ENCODE results near the gene PPP3CA. TPM values are rescaled to one million over a fixed set of nuclear protein-coding genes. Genes with fewer than 3 reads are reported as not detected.

PPP3CA gene
- total RNA-seq, 4 donors from 2014 or later, result 28.7 to 51.7 (median 39.0) TPM

- Histone ChIP-seq H3K36me3 (no peaks in the 10 kb centered on the region), H3K9me3 (no peaks in the 10 kb centered on the region), H3K27ac (no peak overlapping the region), H3K27me3 (no peaks in the 10 kb centered on the region), H3K4me3 (no peak overlapping the region), H3K4me1 (no peaks in the 10 kb centered on the region)
- TF ChIP-seq POLR2AphosphoS5 (IDR thresholded peaks at IDR 0.05) (no peak), EP300 (IDR thresholded peaks at IDR 0.05) (no peak), POLR2A (IDR thresholded peaks at IDR 0.05) (no peak), CTCF (IDR thresholded peaks at IDR 0.05) (no peak)
- 48% methylated on average over 1 of the region's 1 CpG for WGBS
- DNase-seq (ENCODE audit: low spot score in 2 of 2), result no peak
Measured at GRCh38 chr4:100983426-100983825, 363.9 kb downstream of the PPP3CA start.

- TF ChIP-seq CTCF (IDR thresholded peaks at IDR 0.05), result no peak
- no peak for TF ChIP-seq EP300 (IDR thresholded peaks at IDR 0.05)
- no peak for TF ChIP-seq POLR2A (IDR thresholded peaks at IDR 0.05)
- no peak for TF ChIP-seq POLR2AphosphoS5 (IDR thresholded peaks at IDR 0.05)
- DNase-seq (ENCODE audit: low spot score in 2 of 2), result no peak
- peaks cover 6% of the 10 kb centered on the region for H3K4me1 ChIP-seq
- H3K4me3 ChIP-seq, result no peak overlapping the region
- 81% methylated on average over 3 of the region's 3 CpGs for WGBS
- H3K36me3 ChIP-seq, result no peaks in the 10 kb centered on the region
- H3K27me3 ChIP-seq, result no peaks in the 10 kb centered on the region
- no peak overlapping the region for H3K27ac ChIP-seq
- no peaks in the 10 kb centered on the region for H3K9me3 ChIP-seq
Measured at GRCh38 chr4:100982345-100982744, 365.0 kb downstream of the PPP3CA start.

- H3K27me3 ChIP-seq, result no peaks in the 10 kb centered on the region
- no peaks in the 10 kb centered on the region for H3K36me3 ChIP-seq
- no peaks in the 10 kb centered on the region for H3K9me3 ChIP-seq
- H3K4me1 ChIP-seq, result peaks cover 13% of the 10 kb centered on the region
- no peak for DNase-seq (ENCODE audit: low spot score in 2 of 2)
- H3K27ac ChIP-seq, result no peak overlapping the region
- TF ChIP-seq POLR2A (IDR thresholded peaks at IDR 0.05) (no peak), EP300 (IDR thresholded peaks at IDR 0.05) (no peak), POLR2AphosphoS5 (IDR thresholded peaks at IDR 0.05) (no peak), CTCF (IDR thresholded peaks at IDR 0.05) (no peak)
- H3K4me3 ChIP-seq, result no peak overlapping the region
- WGBS, result 74% methylated on average over 5 of the region's 5 CpGs
Measured at GRCh38 chr4:100981447-100982204, 365.7 kb downstream of the PPP3CA start.

- TF ChIP-seq EP300 (IDR thresholded peaks at IDR 0.05) (no peak), POLR2AphosphoS5 (IDR thresholded peaks at IDR 0.05) (no peak), POLR2A (IDR thresholded peaks at IDR 0.05) (no peak), CTCF (IDR thresholded peaks at IDR 0.05) (no peak)
- 53% methylated on average over 4 of the region's 4 CpGs for WGBS
Measured at GRCh38 chr4:100979736-100980135, 367.6 kb downstream of the PPP3CA start.

GRCh38 chr4:100977746-100978397 lies 369.5 kb downstream of the PPP3CA start:
- WGBS, result 45% methylated on average over 3 of the region's 3 CpGs
- no peak for DNase-seq (ENCODE audit: low spot score in 2 of 2)
- Histone ChIP-seq H3K27ac (no peak overlapping the region), H3K9me3 (no peaks in the 10 kb centered on the region), H3K4me3 (no peak overlapping the region), H3K27me3 (no peaks in the 10 kb centered on the region), H3K4me1 (peaks cover 13% of the 10 kb centered on the region), H3K36me3 (no peaks in the 10 kb centered on the region)
- no peak for TF ChIP-seq CTCF (IDR thresholded peaks at IDR 0.05)
- no peak for TF ChIP-seq POLR2A (IDR thresholded peaks at IDR 0.05)
- peak in 1 of 3 donors; percentile 33 for TF ChIP-seq POLR2AphosphoS5 (IDR thresholded peaks at IDR 0.05)
- TF ChIP-seq EP300 (IDR thresholded peaks at IDR 0.05), result no peak

More at GRCh38 chr4:100979736-100980135, 367.6 kb downstream of the PPP3CA start:
- no peak for DNase-seq (ENCODE audit: low spot score in 2 of 2)
- H3K36me3 ChIP-seq, result no peaks in the 10 kb centered on the region
- H3K9me3 ChIP-seq, result no peaks in the 10 kb centered on the region
- no peaks in the 10 kb centered on the region for H3K27me3 ChIP-seq
- H3K4me1 ChIP-seq, result peaks cover 13% of the 10 kb centered on the region
- H3K4me3 ChIP-seq, result no peak overlapping the region
- H3K27ac ChIP-seq, result no peak overlapping the region
